ENCODE measurements around the gene LRRC73. TPM values are rescaled to one million over a fixed set of nuclear protein-coding genes. Genes with fewer than 3 reads are reported as not detected.

Gene LRRC73
- total and polyA plus RNA-seq, 9 of the 15 experiments (the other 6 are each of a cell fraction or from before 2014, with no cell fraction given), result 0.07 to 0.55 (median 0.16) TPM; not detected in 3

- TF ChIP-seq ZNF134 (CRISPR knock-in tag; conservative IDR thresholded peaks at IDR 0.05) (no peak), PHB2 (IDR thresholded peaks at IDR 0.05; ENCODE audit: low read depth) (no peak), U2AF2 (optimal IDR thresholded peaks at IDR 0.05; ENCODE audit: low read depth, low read length) (no peak)
- TF ChIP-seq, protein P1, sequence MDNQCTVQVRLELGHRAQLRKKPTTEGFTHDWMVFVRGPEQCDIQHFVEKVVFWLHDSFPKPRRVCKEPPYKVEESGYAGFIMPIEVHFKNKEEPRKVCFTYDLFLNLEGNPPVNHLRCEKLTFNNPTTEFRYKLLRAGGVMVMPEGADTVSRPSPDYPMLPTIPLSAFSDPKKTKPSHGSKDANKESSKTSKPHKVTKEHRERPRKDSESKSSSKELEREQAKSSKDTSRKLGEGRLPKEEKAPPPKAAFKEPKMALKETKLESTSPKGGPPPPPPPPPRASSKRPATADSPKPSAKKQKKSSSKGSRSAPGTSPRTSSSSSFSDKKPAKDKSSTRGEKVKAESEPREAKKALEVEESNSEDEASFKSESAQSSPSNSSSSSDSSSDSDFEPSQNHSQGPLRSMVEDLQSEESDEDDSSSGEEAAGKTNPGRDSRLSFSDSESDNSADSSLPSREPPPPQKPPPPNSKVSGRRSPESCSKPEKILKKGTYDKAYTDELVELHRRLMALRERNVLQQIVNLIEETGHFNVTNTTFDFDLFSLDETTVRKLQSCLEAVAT (IDR thresholded peaks at IDR 0.05), result no peak
These were observed 7.5 kb downstream of the LRRC73 start (continued) for GRCh38 chr6:43502666-43503065.

DNA sequence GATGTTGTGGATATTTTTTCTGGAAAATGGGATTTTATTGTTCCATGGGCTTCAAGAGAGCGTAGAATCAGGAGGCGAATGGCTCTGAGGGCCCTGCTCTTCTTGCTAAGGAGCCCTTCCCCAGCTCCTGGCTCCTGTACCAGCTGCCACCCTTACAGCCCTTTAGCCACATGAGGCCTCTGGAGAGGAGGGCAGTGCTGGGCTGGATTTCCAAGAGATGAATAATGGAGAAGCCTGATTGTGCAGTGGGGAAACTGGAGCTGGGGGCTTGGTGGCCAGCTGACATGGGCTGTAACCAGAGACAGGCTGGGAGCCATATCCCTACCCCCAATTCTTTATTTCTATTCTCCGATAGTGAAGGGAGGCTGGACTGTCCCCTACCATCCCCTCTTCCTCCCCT, 9.2 kb downstream of the LRRC73 start:
- no peak overlapping the region for H3K27ac ChIP-seq (ENCODE audit: extremely low read depth, low read depth, low read length)
- peaks cover 0 to 15% of the 10 kb centered on the region in 2 experiments; a peak in 2 of 5 replicates for H3K4me1 ChIP-seq (replicated peaks in 1 of 2; ENCODE audit: control insufficient read depth in 2 of 2, insufficient read depth in 2 of 2, low read length in 2 of 2)
- intact Hi-C loops (cut with micrococcal nuclease), result no loop called here
- DNase-seq (ENCODE audit: extremely low read depth in 1 of 4, low spot score in 3 of 4) (no peak), FAIRE-seq (no peak), ATAC-seq (no peak)
- H3K36me3 ChIP-seq (ENCODE audit: control insufficient read depth, insufficient read depth, low read length), result peaks cover 78% of the 10 kb centered on the region; the same call in 2 of the 3 replicates
- H3K9ac ChIP-seq (ENCODE audit: insufficient read depth in 1 of 2, low read depth in 2 of 2, low read length in 2 of 2), result no peak overlapping the region
- peaks cover 3% of the 10 kb centered on the region for H3K9me1 ChIP-seq (ENCODE audit: control insufficient read depth, insufficient read depth, low read length)
- ChIA-PET CTCF (ENCODE audit: low intra/inter-chr PET ratio) (no interaction called here), POLR2A (interaction anchor here (0.6 to 0.8 kb wide), 4 partner anchors 11 to 64 kb away, joined by 3 to 5 read pairs (median 3); no protein-coding TSS in a partner anchor)
- no peak overlapping the region for H3K4me3 ChIP-seq
- H2AFZ ChIP-seq (ENCODE audit: low read depth, low read length), result no peak overlapping the region
- H3K9me3 ChIP-seq (replicated peaks; ENCODE audit: control insufficient read depth, insufficient read depth, low read depth, low read length), result no peaks in the 10 kb centered on the region
- no peaks in the 10 kb centered on the region for H3K79me2 ChIP-seq (ENCODE audit: control insufficient read depth, insufficient read depth, low read length)
- H3K4me2 ChIP-seq (ENCODE audit: insufficient read depth, low read length), result no peak overlapping the region
- in situ Hi-C loops (cut with MboI), result no loop called here
- WGBS (ENCODE audit: insufficient coverage, low coverage, missing lambda C conversion rate), result 100% methylated on average over 3 of the region's 3 CpGs
- peaks cover 15% of the 10 kb centered on the region; the same call in 1 of the 2 replicates for H4K20me1 ChIP-seq (replicated peaks; ENCODE audit: control insufficient read depth, insufficient read depth, low read length)
- TF ChIP-seq TEAD2 (tag; IDR thresholded peaks at IDR 0.05), result no peak
- no peak for TF ChIP-seq ZKSCAN3 (CRISPR knock-in tag; IDR thresholded peaks at IDR 0.05)
- TF ChIP-seq RBM15 (IDR thresholded peaks at IDR 0.05; ENCODE audit: insufficient read depth, low read length), result no peak
- TF ChIP-seq IFI16 (CRISPR knock-in tag; IDR thresholded peaks at IDR 0.05), result no peak
- no peak for TF ChIP-seq YY1 (IDR thresholded peaks at IDR 0.05; ENCODE audit: borderline replicate concordance in 1 of 3, control insufficient read depth in 1 of 3, extremely low read depth in 1 of 3, insufficient read depth in 3 of 3, insufficient read length in 1 of 3, insufficient replicate concordance in 2 of 3, low read depth in 1 of 3, low read length in 2 of 3)
- no peak for TF ChIP-seq C11orf30 (IDR thresholded peaks at IDR 0.05; ENCODE audit: low read depth)
- TF ChIP-seq, protein P2, sequence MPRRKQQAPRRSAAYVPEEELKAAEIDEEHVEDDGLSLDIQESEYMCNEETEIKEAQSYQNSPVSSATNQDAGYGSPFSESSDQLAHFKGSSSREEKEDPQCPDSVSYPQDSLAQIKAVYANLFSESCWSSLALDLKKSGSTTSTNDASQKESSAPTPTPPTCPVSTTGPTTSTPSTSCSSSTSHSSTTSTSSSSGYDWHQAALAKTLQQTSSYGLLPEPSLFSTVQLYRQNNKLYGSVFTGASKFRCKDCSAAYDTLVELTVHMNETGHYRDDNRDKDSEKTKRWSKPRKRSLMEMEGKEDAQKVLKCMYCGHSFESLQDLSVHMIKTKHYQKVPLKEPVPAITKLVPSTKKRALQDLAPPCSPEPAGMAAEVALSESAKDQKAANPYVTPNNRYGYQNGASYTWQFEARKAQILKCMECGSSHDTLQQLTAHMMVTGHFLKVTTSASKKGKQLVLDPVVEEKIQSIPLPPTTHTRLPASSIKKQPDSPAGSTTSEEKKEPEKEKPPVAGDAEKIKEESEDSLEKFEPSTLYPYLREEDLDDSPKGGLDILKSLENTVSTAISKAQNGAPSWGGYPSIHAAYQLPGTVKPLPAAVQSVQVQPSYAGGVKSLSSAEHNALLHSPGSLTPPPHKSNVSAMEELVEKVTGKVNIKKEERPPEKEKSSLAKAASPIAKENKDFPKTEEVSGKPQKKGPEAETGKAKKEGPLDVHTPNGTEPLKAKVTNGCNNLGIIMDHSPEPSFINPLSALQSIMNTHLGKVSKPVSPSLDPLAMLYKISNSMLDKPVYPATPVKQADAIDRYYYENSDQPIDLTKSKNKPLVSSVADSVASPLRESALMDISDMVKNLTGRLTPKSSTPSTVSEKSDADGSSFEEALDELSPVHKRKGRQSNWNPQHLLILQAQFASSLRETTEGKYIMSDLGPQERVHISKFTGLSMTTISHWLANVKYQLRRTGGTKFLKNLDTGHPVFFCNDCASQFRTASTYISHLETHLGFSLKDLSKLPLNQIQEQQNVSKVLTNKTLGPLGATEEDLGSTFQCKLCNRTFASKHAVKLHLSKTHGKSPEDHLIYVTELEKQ (CRISPR knock-in tag; IDR thresholded peaks at IDR 0.05), result no peak
- no peak for TF ChIP-seq MED1 (CRISPR knock-in tag; IDR thresholded peaks at IDR 0.05; ENCODE audit: borderline replicate concordance)
- no peak for TF ChIP-seq CTBP1 (IDR thresholded peaks at IDR 0.05; ENCODE audit: borderline replicate concordance)
- TF ChIP-seq FOXO4 (CRISPR knock-in tag; IDR thresholded peaks at IDR 0.05), result no peak
- BruUV-seq (replicated peaks), result no TSS peak
- no peaks in the 10 kb centered on the region for H3K27me3 ChIP-seq (ENCODE audit: control insufficient read depth in 2 of 2, insufficient read depth in 2 of 2, low read length in 2 of 2)

Data from K562 (cell line).